RCC 7860 (cell line): ENCODE data around the gene ABR.

Experiments used
- DNase-seq: peaks from one replicate; pipeline ENCODE4 v3.0.0-alpha.2; 2015; ENCODE audit warnings: low spot score
- FAIRE-seq: peaks from 2 replicates; lab custom pipeline; 2012; peaks lifted over from hg19 to GRCh38; lab: Jason Lieb, UNC

The ABR gene

DNA sequence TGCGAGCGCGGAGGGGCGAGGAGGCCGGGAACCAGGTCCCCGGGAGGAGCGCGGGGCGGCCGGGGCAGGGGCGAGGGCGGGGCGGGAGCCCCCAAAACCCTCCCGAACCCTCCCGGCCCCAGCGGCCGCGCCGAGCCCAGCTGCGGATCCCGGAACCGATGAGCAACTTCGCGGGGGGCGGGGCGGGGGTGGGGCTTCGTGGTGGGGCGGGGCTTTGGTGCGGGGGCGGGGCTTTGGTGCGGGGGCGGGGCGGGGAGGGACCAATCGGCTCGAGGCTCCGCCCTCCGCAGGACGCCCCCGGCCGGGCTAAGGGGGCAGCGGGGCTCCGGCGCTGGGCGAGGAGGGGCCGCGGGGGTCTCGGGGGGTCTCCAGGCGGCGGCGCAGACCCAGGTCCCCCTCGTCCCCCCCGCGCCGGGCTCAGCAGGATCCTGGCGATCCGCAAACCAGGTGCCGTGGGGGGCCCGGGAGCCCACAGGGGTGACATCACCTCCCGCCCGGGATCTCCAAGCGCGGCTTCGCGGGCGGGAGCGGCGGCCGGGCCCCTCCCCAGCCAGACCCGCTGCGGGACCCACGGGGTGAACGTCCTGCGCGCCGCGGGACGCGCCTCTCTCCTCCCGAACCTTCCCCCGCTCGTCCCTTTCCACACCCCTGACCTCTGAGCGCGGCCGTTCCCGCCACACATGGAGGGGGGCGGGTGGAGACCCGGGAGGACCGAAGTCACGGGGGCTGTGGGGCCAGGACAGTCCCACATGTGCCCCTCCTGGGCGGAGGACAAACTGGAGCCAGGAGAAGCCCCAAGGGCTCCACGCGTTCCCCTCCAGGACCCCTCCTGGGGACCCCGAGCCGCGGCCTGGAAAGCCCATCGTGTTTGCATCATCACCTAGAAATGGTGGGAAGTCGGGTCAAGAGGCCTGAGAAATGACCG lies at the start of gene ABR:
TSS of gene ABR (minus strand) at position 164 of the 925 bp plus-strand sequence. CDS start 254 bp downstream, outside the sequence.
- DNase-seq (no peak), FAIRE-seq (no peak)

GRCh38 chr17:1229349-1229899 lies 49.6 kb upstream of the ABR start:
- DNase-seq, result no peak
- no peak for FAIRE-seq

DNA sequence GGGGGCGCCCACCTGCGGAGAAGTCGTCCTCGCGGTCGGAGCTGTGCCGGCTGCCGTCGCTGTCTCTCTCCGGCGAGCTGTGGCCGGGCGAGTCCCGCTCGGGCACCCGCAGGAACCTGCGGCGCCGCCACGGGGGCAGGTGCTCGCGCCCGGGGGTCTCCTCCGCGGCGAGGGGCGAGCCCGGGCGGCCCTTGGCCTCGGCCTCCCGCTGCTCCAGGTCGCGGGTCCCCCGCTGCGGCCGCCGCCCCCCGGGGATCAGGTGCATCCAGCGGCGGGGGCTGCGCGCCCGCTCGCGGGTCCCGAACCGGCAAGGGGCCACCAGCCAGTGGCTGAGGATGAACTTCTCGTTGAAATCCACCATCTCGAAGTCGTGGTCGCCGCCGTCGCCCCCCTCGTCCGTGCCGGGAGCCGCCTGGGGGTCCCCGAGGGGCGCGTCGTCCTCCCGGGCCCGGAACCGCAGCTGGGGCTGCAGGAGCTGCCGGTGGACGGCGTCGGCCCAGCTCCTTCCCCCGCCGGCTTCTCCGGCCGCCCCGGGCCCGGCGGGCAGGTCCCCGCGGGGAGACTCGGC lies 49.1 kb upstream of the ABR start:
- FAIRE-seq (no peak), DNase-seq (no peak)

GRCh38 chr17:1227917-1228780 lies 48.4 kb upstream of the ABR start:
- FAIRE-seq (no peak), DNase-seq (no peak)

DNA sequence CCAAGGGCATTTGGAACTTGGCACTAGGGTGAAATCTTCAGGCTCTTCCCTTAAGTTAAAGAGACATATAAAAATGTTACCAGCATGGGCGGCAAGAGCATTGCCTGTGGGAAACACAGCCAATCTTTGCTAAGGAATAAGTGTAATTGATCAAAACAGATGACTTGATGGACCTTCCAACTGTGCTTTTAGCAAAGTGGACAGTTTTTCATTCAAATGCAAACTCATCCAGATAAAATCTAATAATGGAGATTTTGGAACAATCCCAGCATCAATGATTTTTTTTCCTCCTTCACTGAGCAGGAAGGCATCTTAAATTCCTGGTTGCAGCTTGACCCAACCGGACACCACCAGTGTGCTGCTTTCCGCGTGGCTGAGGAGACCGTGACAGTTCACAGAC lies 47.6 kb upstream of the ABR start:
- no peak for FAIRE-seq
- no peak for DNase-seq

GRCh38 chr17:1226308-1226707 lies 46.5 kb upstream of the ABR start:
- FAIRE-seq (no peak), DNase-seq (no peak)

GRCh38 chr17:1224330-1224729 lies 44.5 kb upstream of the ABR start:
- DNase-seq (no peak), FAIRE-seq (no peak)

- DNase-seq (no peak), FAIRE-seq (no peak)
Measured at GRCh38 chr17:1223662-1224061, 43.9 kb upstream of the ABR start.

DNA sequence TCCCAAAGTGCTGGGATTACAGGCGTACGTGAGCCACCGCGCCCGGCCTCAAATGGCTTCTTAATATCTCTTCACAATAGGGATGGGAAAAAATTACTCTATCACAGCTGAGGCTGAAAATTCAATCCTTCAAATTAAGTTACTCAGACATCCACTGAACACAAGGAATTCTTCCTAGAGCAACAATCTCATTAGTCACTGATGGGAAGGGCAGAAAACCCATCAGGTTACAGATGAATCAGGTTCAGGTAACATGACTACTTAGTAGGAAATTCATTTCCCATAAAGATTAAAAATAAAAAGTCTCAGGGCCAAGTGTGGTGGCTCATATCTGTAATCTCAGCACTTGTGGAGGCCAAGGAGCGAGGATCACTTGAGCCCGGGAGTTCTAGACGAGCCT lies 42.5 kb upstream of the ABR start:
- FAIRE-seq (no peak), DNase-seq (peak; percentile 15)

- FAIRE-seq (no peak), DNase-seq (no peak)
Measured at GRCh38 chr17:1221209-1221608, 41.4 kb upstream of the ABR start.

- DNase-seq, result no peak
- FAIRE-seq, result no peak
Measured at GRCh38 chr17:1220346-1220745, 40.6 kb upstream of the ABR start.

- DNase-seq (no peak), FAIRE-seq (no peak)
Measured at GRCh38 chr17:1217089-1217385, 37.3 kb upstream of the ABR start.

DNA sequence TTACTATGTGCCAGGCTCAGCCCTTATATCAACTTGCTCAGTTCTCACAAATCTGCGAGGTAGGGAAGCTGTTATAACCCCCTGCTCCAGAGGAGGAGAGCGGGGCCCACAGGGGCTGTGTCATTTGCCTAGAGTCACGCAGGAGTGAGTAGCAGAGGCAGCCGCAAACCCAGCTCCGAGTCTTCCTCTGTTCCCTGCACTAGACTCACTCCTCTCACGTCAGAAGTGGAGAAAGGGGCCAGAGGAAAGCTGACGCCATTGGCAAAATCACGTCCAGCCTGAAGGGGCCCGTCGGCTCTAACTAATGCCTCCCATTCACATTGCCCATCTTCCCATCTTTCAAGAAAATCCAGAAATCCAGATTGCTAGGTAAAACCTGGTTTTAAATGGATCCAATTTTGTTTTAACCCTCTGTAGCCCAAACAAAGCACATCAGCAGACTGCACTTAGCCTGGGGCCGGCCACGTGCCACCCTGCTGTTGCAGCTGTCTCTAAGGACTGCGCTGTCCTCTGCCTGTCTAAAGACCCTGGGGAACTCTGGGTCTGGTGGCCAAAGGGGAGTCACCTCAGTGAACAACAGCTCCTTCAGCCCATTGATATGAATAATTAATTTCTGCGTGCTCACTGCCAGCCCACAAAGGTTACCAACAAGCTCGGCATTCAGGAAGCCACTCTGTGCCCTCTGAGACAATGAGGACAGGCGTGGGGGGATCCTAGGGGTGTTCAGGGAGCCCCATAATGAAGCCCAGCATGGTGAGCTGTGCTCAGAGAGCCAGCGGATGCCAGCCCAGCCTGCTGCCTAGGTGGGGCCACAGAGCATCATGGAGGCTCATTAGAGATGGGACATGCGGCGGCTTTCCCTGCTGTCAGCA lies 36.7 kb upstream of the ABR start:
- DNase-seq (no peak), FAIRE-seq (no peak)

DNA sequence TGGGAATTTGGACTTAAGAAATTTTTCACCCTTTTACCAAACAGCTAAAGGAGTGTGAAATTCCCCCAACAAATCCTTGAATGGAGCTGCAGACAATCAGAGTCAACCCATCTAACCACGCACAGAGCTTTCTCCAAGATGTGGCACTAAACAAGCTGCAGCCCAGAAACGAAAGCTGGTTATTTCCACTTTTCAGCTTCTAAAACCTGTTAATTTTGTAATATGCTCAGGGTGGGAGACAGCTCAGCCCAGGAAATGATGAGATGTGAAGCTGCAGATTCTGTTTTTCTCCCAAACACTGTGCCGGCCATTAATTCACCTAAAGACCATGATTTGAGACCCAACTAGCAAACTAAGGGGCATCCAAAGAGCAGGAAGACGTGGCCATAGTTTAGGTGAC lies 33.2 kb upstream of the ABR start:
- FAIRE-seq, result no peak
- DNase-seq, result no peak

- DNase-seq (no peak), FAIRE-seq (no peak)
Measured at GRCh38 chr17:1211287-1211686, 31.5 kb upstream of the ABR start.

DNA sequence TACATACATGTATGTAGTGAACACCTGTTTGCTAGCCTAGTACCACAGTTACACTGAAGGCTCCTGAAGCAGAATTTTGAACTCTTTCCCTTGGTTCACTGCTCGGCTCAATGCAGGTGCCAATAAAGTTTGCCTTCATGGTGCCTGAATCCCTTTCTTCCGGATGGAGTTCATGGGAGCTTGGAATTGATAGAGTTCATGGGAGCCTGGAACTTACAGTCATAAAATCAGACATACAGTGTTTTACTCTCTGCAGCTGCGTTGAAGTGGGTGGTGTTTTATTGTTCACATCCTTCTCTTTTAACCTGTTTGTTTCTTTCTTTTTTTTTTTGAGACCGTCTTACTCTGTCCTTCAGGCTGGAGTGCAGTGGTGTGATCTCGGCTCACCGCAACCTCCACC lies 29.2 kb upstream of the ABR start:
- DNase-seq (no peak), FAIRE-seq (no peak)

DNA sequence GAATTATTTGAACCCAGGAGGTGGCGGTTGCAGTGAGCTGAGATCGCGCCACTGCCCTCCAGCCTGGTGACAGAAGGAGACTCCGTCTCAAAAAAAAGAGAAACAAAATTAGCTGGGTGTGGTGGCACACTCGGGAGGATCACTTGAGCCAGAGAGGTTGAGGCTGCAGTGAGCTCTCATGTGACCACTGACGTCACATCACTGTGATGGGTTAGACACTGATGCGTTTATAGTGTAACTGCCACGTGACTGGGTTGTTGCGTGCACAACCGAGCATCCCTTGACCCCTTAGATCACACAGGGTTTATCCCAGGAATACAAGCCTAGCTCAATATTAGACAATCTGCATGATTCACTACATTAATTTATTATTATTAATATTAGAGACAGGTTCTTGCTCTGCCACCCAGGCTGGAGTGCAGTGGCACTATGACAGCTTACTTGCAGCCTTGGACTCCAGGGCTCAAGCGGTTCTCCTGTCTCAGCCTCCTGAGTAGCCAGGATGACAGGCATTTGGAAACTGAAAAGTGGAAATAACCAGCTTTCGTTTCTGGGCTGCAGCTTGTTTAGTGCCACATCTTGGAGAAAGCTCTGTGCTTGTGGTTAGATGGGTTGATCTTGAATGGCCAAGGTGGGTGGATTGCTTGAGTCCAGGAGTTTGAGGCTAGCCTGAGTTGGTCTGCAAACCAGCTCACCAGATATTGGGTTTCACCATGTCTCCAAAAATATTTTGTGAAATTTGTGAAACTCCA lies 26.4 kb upstream of the ABR start:
- DNase-seq (no peak), FAIRE-seq (no peak)

DNA sequence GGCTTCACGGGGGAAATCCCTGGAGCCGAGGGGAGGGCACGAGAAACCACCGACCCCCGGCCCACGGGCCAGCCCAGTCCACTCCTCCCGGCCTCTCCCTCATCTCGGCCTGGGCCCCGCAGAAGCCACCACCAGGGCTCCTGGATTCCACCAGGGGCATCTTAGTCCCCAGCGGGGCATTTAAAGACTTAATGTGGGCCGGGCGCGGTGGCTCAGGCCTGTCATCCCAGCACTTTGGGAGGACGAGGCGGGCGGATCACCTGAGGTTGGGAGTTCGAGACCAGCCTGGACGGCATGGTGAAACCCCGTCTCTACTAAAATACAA lies 24.1 kb upstream of the ABR start:
- no peak for FAIRE-seq

GRCh38 chr17:1203111-1203966 lies 23.6 kb upstream of the ABR start:
- FAIRE-seq (no peak), DNase-seq (no peak)

More for the DNA sequence above, 24.1 kb upstream of the ABR start:
- DNase-seq, result no peak
